ENCODE results near the gene SLC5A9.

DNA sequence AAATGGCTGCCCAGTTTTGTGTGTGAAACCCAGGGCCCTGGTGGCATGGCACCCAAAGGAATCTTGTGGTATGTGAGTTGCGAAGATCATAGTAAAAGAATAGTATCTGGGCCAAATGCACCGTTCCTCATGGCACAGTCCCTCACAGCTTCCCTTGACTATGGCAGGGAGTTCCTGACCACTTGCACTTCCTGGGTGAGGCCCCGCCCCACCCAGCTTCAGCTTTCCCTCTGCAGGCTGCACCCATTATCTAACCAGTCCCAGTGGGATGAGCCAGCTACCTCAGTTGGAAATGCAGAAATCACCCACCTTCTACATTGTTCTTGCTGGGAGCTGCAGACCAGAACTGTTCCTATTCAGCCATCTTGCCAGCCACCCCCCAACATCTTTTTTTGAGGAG lies 63.0 kb downstream of the SLC5A9 start:
- TF ChIP-seq, protein P1, sequence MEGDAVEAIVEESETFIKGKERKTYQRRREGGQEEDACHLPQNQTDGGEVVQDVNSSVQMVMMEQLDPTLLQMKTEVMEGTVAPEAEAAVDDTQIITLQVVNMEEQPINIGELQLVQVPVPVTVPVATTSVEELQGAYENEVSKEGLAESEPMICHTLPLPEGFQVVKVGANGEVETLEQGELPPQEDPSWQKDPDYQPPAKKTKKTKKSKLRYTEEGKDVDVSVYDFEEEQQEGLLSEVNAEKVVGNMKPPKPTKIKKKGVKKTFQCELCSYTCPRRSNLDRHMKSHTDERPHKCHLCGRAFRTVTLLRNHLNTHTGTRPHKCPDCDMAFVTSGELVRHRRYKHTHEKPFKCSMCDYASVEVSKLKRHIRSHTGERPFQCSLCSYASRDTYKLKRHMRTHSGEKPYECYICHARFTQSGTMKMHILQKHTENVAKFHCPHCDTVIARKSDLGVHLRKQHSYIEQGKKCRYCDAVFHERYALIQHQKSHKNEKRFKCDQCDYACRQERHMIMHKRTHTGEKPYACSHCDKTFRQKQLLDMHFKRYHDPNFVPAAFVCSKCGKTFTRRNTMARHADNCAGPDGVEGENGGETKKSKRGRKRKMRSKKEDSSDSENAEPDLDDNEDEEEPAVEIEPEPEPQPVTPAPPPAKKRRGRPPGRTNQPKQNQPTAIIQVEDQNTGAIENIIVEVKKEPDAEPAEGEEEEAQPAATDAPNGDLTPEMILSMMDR (IDR thresholded peaks at IDR 0.05) = no peak
- TF ChIP-seq POLR2A (IDR thresholded peaks at IDR 0.05; ENCODE audit: low read depth) (no peak), POLR2AphosphoS5 (IDR thresholded peaks at IDR 0.05) (no peak), EP300 (IDR thresholded peaks at IDR 0.05) (no peak)

Data from esophagus muscularis mucosa (tissue), 4 donors.